AG09319 (cell line): ENCODE data around the gene MARCKSL1.
"Not testable (repeated sequence)": the region's sequence is repeated elsewhere in the genome, so short reads cannot be mapped to it uniquely, and the experiment has no call there.

Experiments used
- DNase-seq: peaks from one replicate; pipeline ENCODE4 v3.0.0-alpha.2; 2010; ENCODE audit warnings: low read depth; ENCODE audit errors: extremely low read depth
- TF ChIP-seq, protein P1 (sequence below): IDR thresholded peaks from 2 replicates; pipeline ENCODE4 v1.5.1; 2011; ENCODE audit warnings: low read depth, mild to moderate bottlenecking, inconsistent platforms, low read length, moderate library complexity

MARCKSL1 gene

DNA sequence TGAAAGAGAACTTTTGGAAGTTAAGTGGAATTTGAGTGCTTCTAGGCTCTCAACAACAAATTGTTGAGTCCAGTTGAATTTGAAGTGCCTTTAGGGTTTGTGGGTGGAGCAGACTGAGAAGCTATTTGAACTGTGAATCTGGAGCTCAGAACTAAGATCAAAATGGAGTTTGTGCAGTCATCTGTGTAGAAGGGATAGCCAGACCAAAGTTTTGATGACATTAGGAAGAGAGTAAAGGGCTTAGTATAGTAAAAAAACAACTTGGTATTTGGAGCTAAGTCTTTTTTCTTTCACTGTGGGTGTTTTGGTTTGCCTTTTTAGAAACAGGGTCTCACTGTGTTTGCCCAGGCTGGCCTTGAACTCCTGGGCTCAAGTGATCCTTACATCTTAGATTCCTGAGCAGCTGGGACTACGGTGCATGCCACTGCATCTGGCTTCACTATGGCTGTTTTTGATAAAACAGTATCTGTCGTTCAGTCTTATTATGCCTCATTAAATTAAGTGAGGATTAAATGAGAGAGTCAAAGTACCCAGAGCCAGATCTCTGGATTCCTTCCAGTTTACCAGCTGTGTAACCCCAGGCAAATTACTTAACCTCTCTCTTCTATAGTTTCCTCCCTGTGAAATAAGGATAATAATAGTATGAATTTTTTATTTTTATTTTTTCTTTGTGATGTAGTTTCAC is 24.2 kb downstream of the MARCKSL1 start:
- DNase-seq: no peak
- TF ChIP-seq, protein P1, sequence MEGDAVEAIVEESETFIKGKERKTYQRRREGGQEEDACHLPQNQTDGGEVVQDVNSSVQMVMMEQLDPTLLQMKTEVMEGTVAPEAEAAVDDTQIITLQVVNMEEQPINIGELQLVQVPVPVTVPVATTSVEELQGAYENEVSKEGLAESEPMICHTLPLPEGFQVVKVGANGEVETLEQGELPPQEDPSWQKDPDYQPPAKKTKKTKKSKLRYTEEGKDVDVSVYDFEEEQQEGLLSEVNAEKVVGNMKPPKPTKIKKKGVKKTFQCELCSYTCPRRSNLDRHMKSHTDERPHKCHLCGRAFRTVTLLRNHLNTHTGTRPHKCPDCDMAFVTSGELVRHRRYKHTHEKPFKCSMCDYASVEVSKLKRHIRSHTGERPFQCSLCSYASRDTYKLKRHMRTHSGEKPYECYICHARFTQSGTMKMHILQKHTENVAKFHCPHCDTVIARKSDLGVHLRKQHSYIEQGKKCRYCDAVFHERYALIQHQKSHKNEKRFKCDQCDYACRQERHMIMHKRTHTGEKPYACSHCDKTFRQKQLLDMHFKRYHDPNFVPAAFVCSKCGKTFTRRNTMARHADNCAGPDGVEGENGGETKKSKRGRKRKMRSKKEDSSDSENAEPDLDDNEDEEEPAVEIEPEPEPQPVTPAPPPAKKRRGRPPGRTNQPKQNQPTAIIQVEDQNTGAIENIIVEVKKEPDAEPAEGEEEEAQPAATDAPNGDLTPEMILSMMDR: no peak

DNA sequence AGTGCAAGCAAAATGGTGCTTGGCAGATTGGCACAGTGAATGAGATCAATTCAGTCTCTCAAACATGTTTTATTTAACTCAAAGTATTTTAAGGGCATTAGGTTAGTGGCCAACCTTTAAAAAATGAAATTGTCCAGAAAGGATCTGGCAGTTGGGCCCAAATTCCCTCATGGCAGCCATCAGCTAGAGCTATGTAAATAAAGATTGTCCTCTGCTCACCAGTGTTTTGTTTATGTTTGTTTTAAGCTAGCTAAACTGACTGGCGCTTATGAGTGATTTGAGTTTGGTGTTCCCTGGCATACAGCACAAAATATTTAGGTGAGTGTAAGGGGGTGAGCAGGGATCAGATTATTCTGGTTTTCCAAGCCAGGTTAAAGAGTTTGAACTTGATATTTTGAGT is 26.1 kb downstream of the MARCKSL1 start:
- TF ChIP-seq, protein P1: no peak
- DNase-seq: no peak

DNA sequence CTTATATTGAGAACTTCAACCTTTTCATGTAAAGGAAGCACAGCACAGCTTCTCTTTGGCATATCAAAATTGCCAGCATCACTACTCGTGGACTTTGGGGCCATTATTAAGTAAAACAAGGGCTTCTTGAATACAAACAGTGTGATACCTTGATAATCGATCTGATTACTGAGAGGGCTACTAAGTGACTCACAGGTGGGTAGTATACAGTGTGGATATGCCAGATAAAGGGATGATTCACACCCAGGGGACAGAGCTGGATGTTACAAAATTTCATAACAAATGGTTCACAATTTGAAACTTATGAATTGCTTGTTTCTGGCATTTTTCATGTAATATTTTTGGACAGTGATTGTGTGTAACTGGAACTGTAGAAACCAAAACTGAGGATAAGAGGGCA is 28.7 kb downstream of the MARCKSL1 start:
- TF ChIP-seq, protein P1: no peak
- no peak for DNase-seq

DNA sequence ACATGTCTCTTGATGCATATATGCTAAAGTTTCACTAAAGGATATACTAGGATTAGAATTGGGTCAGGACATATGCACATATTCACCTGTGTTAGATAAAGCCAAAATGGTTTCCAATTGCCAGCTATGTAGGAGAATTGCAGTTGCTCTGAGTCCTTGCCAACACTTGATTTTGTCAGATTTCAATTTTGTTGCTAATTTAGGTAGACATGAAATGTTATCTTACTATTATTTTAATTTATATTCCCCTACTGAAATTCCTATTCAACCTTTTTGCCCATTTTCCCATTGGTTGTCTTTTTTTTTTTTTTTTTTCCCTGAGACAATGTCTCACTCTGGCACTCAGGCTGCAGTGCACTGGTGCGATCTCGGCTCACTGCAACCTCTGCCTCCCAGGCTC is 30.7 kb downstream of the MARCKSL1 start:
- DNase-seq: no peak

DNA sequence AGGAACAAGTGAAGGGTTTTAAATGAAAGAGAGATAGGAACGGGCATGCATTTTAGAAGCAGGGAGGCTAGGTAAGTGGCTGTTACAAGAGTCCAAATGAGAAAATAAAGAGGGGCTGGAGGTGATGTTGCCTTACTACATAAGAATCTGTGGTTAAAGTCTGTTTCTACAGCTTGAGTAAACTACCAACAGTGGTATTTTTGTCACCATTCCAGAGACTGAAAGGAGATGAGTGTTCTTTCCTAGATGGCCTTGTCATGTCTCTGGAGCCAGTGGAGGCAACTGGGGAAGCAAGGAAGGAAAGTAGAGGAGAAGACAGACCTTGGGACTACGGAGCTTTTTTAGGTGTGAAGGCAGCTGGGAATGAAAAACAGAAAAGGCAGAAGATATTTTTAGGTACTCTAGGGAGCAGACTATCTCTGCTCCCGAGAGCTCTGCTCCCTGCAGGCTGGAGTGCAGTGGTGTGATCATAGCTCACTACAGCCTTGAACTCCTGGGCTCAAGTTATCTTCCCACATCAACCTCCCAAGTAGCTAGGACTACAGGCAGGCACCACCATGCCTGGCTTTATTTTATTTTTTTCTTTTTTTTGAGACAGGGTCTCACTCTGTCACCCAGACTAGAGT is 31.9 kb downstream of the MARCKSL1 start:
- no peak for DNase-seq
- TF ChIP-seq, protein P1: no peak

More for the DNA sequence above, 30.7 kb downstream of the MARCKSL1 start:
- TF ChIP-seq, protein P1: no peak

DNA sequence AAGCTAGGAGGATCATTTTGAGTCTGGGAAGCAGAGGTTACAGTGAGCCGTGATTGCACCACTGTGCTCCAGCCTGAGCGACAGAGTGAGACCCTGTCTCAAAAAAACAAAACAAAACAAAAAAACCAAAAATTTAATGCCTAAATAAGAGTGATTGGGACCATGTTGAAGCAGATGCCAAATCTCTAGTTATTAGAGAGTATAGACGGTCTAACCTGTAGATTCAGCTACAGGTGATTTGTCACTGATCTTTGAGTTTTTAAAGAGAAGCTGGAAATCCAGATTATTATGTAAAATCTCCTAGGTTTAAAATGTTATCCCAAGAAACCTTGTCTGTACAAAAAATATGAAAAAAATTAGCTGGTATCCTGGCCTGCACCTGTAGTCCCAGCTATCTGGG is 32.7 kb downstream of the MARCKSL1 start:
- no peak for DNase-seq
- TF ChIP-seq, protein P1: no peak

DNA sequence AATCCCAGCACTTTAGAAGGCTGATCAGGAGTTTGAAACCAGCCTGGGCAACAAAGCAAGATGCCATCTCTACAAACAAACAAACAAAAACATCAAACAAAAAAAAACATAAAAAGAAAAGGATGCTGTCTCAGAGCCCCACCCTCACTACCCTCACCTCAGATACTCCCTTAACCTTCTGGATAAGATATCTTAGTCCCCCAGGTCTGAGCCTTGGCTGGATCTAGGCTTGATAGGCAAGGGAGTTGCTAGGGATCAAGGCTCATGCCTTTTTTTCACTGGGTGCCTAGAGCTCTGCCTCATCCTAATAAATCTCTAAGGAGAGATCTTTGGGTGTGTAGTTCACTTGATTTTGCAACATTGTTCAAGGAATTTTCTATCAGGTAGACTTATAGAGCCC is 36.7 kb downstream of the MARCKSL1 start:
- TF ChIP-seq, protein P1: no peak
- no peak for DNase-seq

DNA sequence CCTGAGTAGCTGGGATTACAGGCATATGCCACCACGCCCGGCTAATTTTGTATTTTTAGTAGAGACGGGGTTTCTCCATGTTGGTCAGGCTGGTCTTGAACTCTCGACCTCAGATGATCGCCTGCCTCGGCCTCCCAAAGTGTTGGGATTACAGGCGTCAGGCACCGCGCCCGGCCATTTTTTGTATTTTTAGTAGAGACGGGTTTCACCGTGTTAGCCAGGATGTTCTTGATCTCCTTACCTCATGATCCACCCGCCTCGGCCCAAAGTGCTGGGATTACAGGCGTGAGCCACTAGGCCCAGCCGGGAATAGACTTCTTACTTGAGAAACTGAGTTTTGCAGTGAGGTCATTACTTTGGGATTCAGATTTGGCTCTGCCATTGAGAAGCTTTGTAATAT is 37.8 kb downstream of the MARCKSL1 start:
- DNase-seq: not testable (repeated sequence)
